Coronary artery (tissue), 2 donors: ENCODE results near the gene SELENOW.

Experiments
- DNase-seq: peaks from one replicate; pipeline ENCODE4 v3.0.0-alpha.2; 2017; ENCODE audit warnings: low spot score
- H3K27ac ChIP-seq, 2 donors: fragments of 200-600 bp; sonication (generic); one replicate each; pipeline ENCODE4 v1.5.1; 2016 to 2019
- H3K4me3 ChIP-seq: fragments of 200-600 bp; sonication (generic); 2 replicates; pipeline ENCODE4 v1.5.1; 2016; ENCODE audit warnings: mild to moderate bottlenecking, moderate library complexity
- CTCF ChIP-seq: fragments of 200-600 bp; sonication (generic); IDR thresholded peaks from one replicate; pipeline ENCODE4 v1.5.1; 2019; ENCODE audit warnings: antibody characterized with exemption

The SELENOW gene

GRCh38 chr19:47819858-47820257 lies 41.4 kb downstream of the SELENOW start:
- no peak for TF ChIP-seq CTCF
- DNase-seq = no peak

GRCh38 chr19:47820410-47820809 lies 41.9 kb downstream of the SELENOW start:
- no peak for TF ChIP-seq CTCF

More at GRCh38 chr19:47819858-47820257, 41.4 kb downstream of the SELENOW start:
- Histone ChIP-seq H3K27ac (no peak overlapping the region), H3K4me3 (no peak overlapping the region)

GRCh38 chr19:47821460-47822020 lies 43.0 kb downstream of the SELENOW start, which contains the start of gene CRX:
Gene CRX, plus strand, starts transcription at chr19:47821937. Its CDS starts 12,507 bp downstream, at chr19:47834444.
- TF ChIP-seq CTCF = no peak
- no peak for DNase-seq
- Histone ChIP-seq H3K4me3 (no peak within 1 kb of the TSS), H3K27ac (no peak within 1 kb of the TSS)

More at GRCh38 chr19:47820410-47820809, 41.9 kb downstream of the SELENOW start:
- no peak overlapping the region for H3K4me3 ChIP-seq
- DNase-seq = no peak
- H3K27ac ChIP-seq = no peak overlapping the region

- DNase-seq = no peak
- TF ChIP-seq CTCF = no peak
Observed at GRCh38 chr19:47824396-47824795, 45.9 kb downstream of the SELENOW start.

GRCh38 chr19:47826800-47827199 lies 48.3 kb downstream of the SELENOW start:
- TF ChIP-seq CTCF = no peak
- Histone ChIP-seq H3K27ac (no peak overlapping the region), H3K4me3 (no peak overlapping the region)
- DNase-seq = no peak

More at GRCh38 chr19:47824396-47824795, 45.9 kb downstream of the SELENOW start:
- no peak overlapping the region for H3K27ac ChIP-seq
- no peak overlapping the region for H3K4me3 ChIP-seq

GRCh38 chr19:47832723-47833122 lies 54.2 kb downstream of the SELENOW start:
- TF ChIP-seq CTCF = no peak
- Histone ChIP-seq H3K4me3 (no peak overlapping the region), H3K27ac (no peak overlapping the region)
- DNase-seq = no peak
